ENCODE results near the gene TK1. TPM values are rescaled to one million over a fixed set of nuclear protein-coding genes. Genes with fewer than 3 reads are reported as not detected.

The TK1 gene
- total RNA-seq, 2 experiments from 2014 or later, result 175 to 179 TPM

GRCh38 chr17:78138204-78139060 lies 48.4 kb downstream of the TK1 start:
- ChIA-PET CTCF (interaction anchor here (0.9 to 6.4 kb wide), 15 partner anchors 8 to 244 kb away, joined by 3 to 83 read pairs (median 4); partner anchors contain the start of genes AFMID, TK1 and TMC6), POLR2A (interaction anchor here (0.6 to 19.2 kb wide), 7 partner anchors 8 to 48 kb away, joined by 3 to 335 read pairs (median 5); partner anchors contain the start of genes C17orf99, TK1, TMC6 and TMC8)
- Mint-ChIP-seq H3K36me3 (ENCODE audit: low read depth) (peaks cover 68% of the 10 kb centered on the region), H3K9me3 (no peaks in the 10 kb centered on the region), H3K4me3 (no peak overlapping the region), H3K27me3 (no peaks in the 10 kb centered on the region), H3K27ac (no peak overlapping the region), H3K4me1 (ENCODE audit: low read depth) (peaks cover 80% of the 10 kb centered on the region)
- DNase-seq, result no peak
- TF ChIP-seq, protein P1, sequence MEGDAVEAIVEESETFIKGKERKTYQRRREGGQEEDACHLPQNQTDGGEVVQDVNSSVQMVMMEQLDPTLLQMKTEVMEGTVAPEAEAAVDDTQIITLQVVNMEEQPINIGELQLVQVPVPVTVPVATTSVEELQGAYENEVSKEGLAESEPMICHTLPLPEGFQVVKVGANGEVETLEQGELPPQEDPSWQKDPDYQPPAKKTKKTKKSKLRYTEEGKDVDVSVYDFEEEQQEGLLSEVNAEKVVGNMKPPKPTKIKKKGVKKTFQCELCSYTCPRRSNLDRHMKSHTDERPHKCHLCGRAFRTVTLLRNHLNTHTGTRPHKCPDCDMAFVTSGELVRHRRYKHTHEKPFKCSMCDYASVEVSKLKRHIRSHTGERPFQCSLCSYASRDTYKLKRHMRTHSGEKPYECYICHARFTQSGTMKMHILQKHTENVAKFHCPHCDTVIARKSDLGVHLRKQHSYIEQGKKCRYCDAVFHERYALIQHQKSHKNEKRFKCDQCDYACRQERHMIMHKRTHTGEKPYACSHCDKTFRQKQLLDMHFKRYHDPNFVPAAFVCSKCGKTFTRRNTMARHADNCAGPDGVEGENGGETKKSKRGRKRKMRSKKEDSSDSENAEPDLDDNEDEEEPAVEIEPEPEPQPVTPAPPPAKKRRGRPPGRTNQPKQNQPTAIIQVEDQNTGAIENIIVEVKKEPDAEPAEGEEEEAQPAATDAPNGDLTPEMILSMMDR (IDR thresholded peaks at IDR 0.05), result no peak
- intact Hi-C loops (cut with micrococcal nuclease), result no loop called here
- ATAC-seq, result no peak

- Mint-ChIP-seq H3K36me3 (ENCODE audit: low read depth) (peaks cover 74% of the 10 kb centered on the region), H3K27ac (peak overlapping the region; percentile 74), H3K4me3 (peak overlapping the region; percentile 33), H3K9me3 (no peaks in the 10 kb centered on the region), H3K4me1 (ENCODE audit: low read depth) (peaks cover 80% of the 10 kb centered on the region), H3K27me3 (no peaks in the 10 kb centered on the region)
- ATAC-seq (no peak), DNase-seq (peak; percentile 78)
- CTCF ChIA-PET, result interaction anchor here (0.9 to 6.4 kb wide), 17 partner anchors 9 to 245 kb away, joined by 3 to 83 read pairs (median 4); partner anchors contain the start of genes AFMID, TK1 and TMC6
- intact Hi-C loops (cut with micrococcal nuclease), result no loop called here
- TF ChIP-seq, protein P1 (IDR thresholded peaks at IDR 0.05), result peak; percentile 91
- POLR2A ChIA-PET, result interaction anchor here (0.6 to 19.2 kb wide), 8 partner anchors 9 to 36 kb away, joined by 3 to 335 read pairs (median 6); partner anchors contain the start of genes C17orf99, TMC6 and TMC8
Measured at GRCh38 chr17:78137392-78138203, 49.3 kb downstream of the TK1 start.

- intact Hi-C loops (cut with micrococcal nuclease), result no loop called here
- H3K36me3 Mint-ChIP-seq (ENCODE audit: low read depth), result peaks cover 72% of the 10 kb centered on the region
- H3K9me3 Mint-ChIP-seq, result no peaks in the 10 kb centered on the region
- H3K27ac Mint-ChIP-seq, result peak overlapping the region; percentile 50
- TF ChIP-seq, protein P1 (IDR thresholded peaks at IDR 0.05), result no peak
- ATAC-seq, result no peak
- H3K4me1 Mint-ChIP-seq (ENCODE audit: low read depth), result peaks cover 69% of the 10 kb centered on the region
- ChIA-PET POLR2A (interaction anchor here (1.2 to 19.2 kb wide), 9 partner anchors 3 to 50 kb away, joined by 3 to 335 read pairs (median 7); partner anchors contain the start of genes AFMID, C17orf99, TK1 and TMC6), CTCF (interaction anchor here (1.3 to 6.4 kb wide), 7 partner anchors 11 to 51 kb away, joined by 3 to 83 read pairs (median 17); partner anchors contain the start of gene TMC6)
- no peaks in the 10 kb centered on the region for H3K27me3 Mint-ChIP-seq
- no peak for DNase-seq
- H3K4me3 Mint-ChIP-seq, result no peak overlapping the region
Measured at GRCh38 chr17:78135858-78136500, 50.9 kb downstream of the TK1 start.

GRCh38 chr17:78134899-78135385 lies 51.9 kb downstream of the TK1 start:
- peaks cover 66% of the 10 kb centered on the region for H3K4me1 Mint-ChIP-seq (ENCODE audit: low read depth)
- DNase-seq (no peak), ATAC-seq (no peak)
- TF ChIP-seq, protein P1 (IDR thresholded peaks at IDR 0.05), result no peak
- CTCF ChIA-PET, result interaction anchor here (0.8 to 6.4 kb wide), 10 partner anchors 10 to 52 kb away, joined by 3 to 83 read pairs (median 7); partner anchors contain the start of genes TK1 and TMC6
- no peaks in the 10 kb centered on the region for H3K27me3 Mint-ChIP-seq
- H3K4me3 Mint-ChIP-seq, result no peak overlapping the region
- H3K9me3 Mint-ChIP-seq, result no peaks in the 10 kb centered on the region
- no peak overlapping the region for H3K27ac Mint-ChIP-seq
- intact Hi-C loops (cut with micrococcal nuclease), result no loop called here
- POLR2A ChIA-PET, result interaction anchor here (1.2 to 19.2 kb wide), 11 partner anchors 4 to 51 kb away, joined by 3 to 335 read pairs (median 7); partner anchors contain the start of genes AFMID, C17orf99, TK1 and TMC6
- peaks cover 72% of the 10 kb centered on the region for H3K36me3 Mint-ChIP-seq (ENCODE audit: low read depth)

Data from activated CD8-positive, alpha-beta T cell treated with anti-CD3 and anti-CD28 coated beads for 36 hours (primary cell).